Renal cortex interstitium (tissue), 11 donors: ENCODE results near the gene ATP5PF. TPM values are rescaled to one million over a fixed set of nuclear protein-coding genes. Genes with fewer than 3 reads are reported as not detected.
A peak's percentile ranks its signal among the peaks of the same experiment; 100 is the strongest.
"Not testable (repeated sequence)": the region's sequence is repeated elsewhere in the genome, so short reads cannot be mapped to it uniquely, and the experiment has no call there.

Experiments
- DNase-seq, 11 donors: peaks; one replicate each; pipeline ENCODE4 v3.0.0-alpha.2; 2013; ENCODE audit warnings: low read depth in 9 of 11, low spot score in 4 of 11; ENCODE audit errors: extremely low read depth in 1 of 11
- polyA plus RNA-seq, 3 donors: library from polyadenylated mRNA; unstranded; fragments of 120-200 nt; gene quantifications; one replicate each; pipeline ENCODE4 v1.2.1, GENCODE V29; 2013; ENCODE audit not compliant: insufficient read length in 3 of 3

Gene ATP5PF
- polyA plus RNA-seq, 3 donors, result 201 to 269 (median 252) TPM

- no peak for DNase-seq
Measured at GRCh38 chr21:25700741-25701140, 34.0 kb downstream of the ATP5PF start.

GRCh38 chr21:25695461-25695860, 39.2 kb downstream of the ATP5PF start:
- DNase-seq, result not testable (repeated sequence)

- no peak for DNase-seq
Measured at GRCh38 chr21:25691976-25692375, 42.7 kb downstream of the ATP5PF start.

GRCh38 chr21:25689226-25689625, 45.5 kb downstream of the ATP5PF start:
- no peak for DNase-seq

- DNase-seq, result peak in 5 of 11 donors; percentile 6 to 14 (median 9)
Measured at GRCh38 chr21:25688275-25689155, 46.2 kb downstream of the ATP5PF start.

- no peak for DNase-seq
Measured at GRCh38 chr21:25687787-25688186, 46.9 kb downstream of the ATP5PF start.

- no peak for DNase-seq
Measured at GRCh38 chr21:25682382-25682781, 52.3 kb downstream of the ATP5PF start.

- no peak for DNase-seq
Measured at GRCh38 chr21:25676451-25676850, 58.3 kb downstream of the ATP5PF start.

Other genes with a start within 250 kb of the ATP5PF start
- 10 to 100 TPM; 35.5 to 48.1 (median 38.4) TPM for gene MRPL39, start 127.4 kb downstream of the ATP5PF start, polyA plus RNA-seq
- gene JAM2, start 95.6 kb downstream of the ATP5PF start, polyA plus RNA-seq, result 10 to 100 TPM; 10.7 to 12.4 (median 11.5) TPM
- 10 to 100 TPM; 42.1 to 48.4 (median 44.5) TPM for gene GABPA, start 68 bp upstream of the ATP5PF start, polyA plus RNA-seq